CD4-positive, alpha-beta memory T cell (primary cell): Measurements from ENCODE around the gene HACD2. TPM values are rescaled to one million over a fixed set of nuclear protein-coding genes. Genes with fewer than 3 reads are reported as not detected.
A peak's percentile ranks its signal among the peaks of the same experiment; 100 is the strongest.

Experiments
- CTCF ChIA-PET: fragments of 350-600 bp; sonication (Branson Sonifier 250); formaldehyde crosslinking; loops from one replicate; lab custom pipeline; 2021; ENCODE audit warnings: inconsistent platforms; ENCODE audit not compliant: partially characterized antibody; lab: Charles Lee
- POLR2A ChIA-PET: fragments of 350-600 bp; sonication (Branson Sonifier 250); formaldehyde crosslinking; loops from one replicate; lab custom pipeline; 2021; ENCODE audit not compliant: partially characterized antibody; lab: Charles Lee
- DNase-seq, 5 donors: peaks; one replicate each; pipeline versions ENCODE4 v3.0.0 to v3.0.0-alpha.2; 2020 to 2022; ENCODE audit warnings: mixed read lengths in 1 of 5
- H3K27ac ChIP-seq: one replicate; pipeline ENCODE4 v1.7.0; 2013; ENCODE audit warnings: low read depth, low read length
- H3K27me3 ChIP-seq: 2 replicates; pipeline ENCODE4 v1.7.0; 2013; ENCODE audit warnings: mild to moderate bottlenecking, low read length, moderate library complexity; ENCODE audit not compliant: insufficient read depth
- H3K36me3 ChIP-seq: 2 replicates; pipeline ENCODE4 v1.7.0; 2013; ENCODE audit warnings: mild to moderate bottlenecking, low read length, moderate library complexity; ENCODE audit not compliant: insufficient read depth
- H3K4me1 ChIP-seq: 2 replicates; pipeline ENCODE4 v1.7.0; 2013; ENCODE audit warnings: mild to moderate bottlenecking, low read length, moderate library complexity; ENCODE audit not compliant: insufficient read depth
- H3K4me3 ChIP-seq, 2 donors: one replicate each; pipeline ENCODE4 v1.7.0; 2013; ENCODE audit warnings: low read length in 2 of 2, mild to moderate bottlenecking in 1 of 2
- H3K9me3 ChIP-seq, 2 donors: one replicate each; pipeline ENCODE4 v1.7.0; 2013; ENCODE audit warnings: low read length in 2 of 2, control low read depth in 1 of 2; ENCODE audit not compliant: control insufficient read depth in 1 of 2
- H3K27ac Mint-ChIP-seq, 7 donors: one replicate each; pipeline ENCODE4 v1.8.0; 2020 to 2021; ENCODE audit warnings: mixed read lengths in 7 of 7, mild to moderate bottlenecking in 6 of 7, inconsistent platforms in 3 of 7, moderate library complexity in 3 of 7
- H3K27me3 Mint-ChIP-seq, 2 donors: one replicate each; pipeline ENCODE4 v1.8.0; 2020 to 2021; ENCODE audit warnings: mixed read lengths in 2 of 2
- H3K36me3 Mint-ChIP-seq, 2 donors: one replicate each; pipeline ENCODE4 v1.8.0; 2020 to 2021; ENCODE audit warnings: mixed read lengths in 2 of 2, inconsistent platforms in 1 of 2, mild to moderate bottlenecking in 1 of 2
- H3K4me1 Mint-ChIP-seq, 4 donors: one replicate each; pipeline ENCODE4 v1.8.0; 2020 to 2021; ENCODE audit warnings: mixed read lengths in 4 of 4, mild to moderate bottlenecking in 1 of 4
- H3K4me3 Mint-ChIP-seq, 8 donors: one replicate each; pipeline ENCODE4 v1.8.0; 2020 to 2021; ENCODE audit warnings: mixed read lengths in 8 of 8, mild to moderate bottlenecking in 7 of 8, moderate library complexity in 6 of 8, inconsistent platforms in 3 of 8
- H3K9me3 Mint-ChIP-seq, 8 donors: one replicate each; pipeline ENCODE4 v1.8.0; 2020 to 2021; ENCODE audit warnings: mixed read lengths in 8 of 8, mild to moderate bottlenecking in 5 of 8, inconsistent platforms in 3 of 8, moderate library complexity in 1 of 8
- intact Hi-C: fragments of 100-400 bp; cut with micrococcal nuclease; formaldehyde crosslinking; loops from one replicate; pipeline ENCODE4 v1.15.1; 2023
- polyA plus RNA-seq, 2 donors: library from polyadenylated mRNA; unstranded; fragments of 300-500 nt; fragmentation: Illumina TruSeq; gene quantifications; one replicate each; pipeline ENCODE4 v1.2.3, GENCODE V29; 2021
- total RNA-seq, 2 experiments: library from RNA; stranded (reverse); gene quantifications; one replicate each; pipeline ENCODE4 v1.2.3, GENCODE V29; 2021

The HACD2 gene
- total and polyA plus RNA-seq, 4 experiments from 2014 or later: 26.0 to 38.0 (median 28.2) TPM

DNA sequence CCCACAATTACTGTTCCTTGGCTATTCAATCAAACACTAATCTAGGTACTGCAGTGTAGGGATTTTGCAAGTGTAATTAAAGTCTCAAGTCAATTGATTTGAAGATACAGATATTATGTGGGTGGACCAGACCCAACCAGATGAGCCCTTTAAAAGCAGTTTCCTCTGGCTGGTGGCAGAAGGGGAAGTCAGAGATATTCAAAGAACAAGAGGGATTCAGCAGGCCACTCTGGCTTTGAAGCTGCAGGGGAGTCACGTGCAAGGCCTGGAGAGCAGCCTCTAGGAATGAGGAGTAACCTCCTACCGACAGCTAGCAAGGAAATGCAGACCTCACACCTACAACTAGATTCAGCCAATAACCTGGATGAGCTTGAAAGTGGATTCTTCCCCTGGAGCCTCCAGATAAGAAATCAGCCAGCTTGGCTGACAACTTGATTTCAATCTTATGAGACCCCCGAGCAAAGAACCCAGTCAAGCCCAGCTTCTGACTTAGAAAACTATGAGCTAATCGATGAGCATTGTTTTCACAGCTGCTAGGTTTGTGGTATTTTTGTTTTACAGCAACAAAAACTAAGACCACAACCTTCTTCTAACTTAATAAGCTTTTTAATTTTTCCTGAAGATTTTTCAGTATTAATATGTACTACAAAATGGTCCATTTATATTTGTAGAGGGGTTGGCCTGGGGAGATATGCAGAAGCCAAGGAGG is 13.4 kb downstream of the HACD2 start:
- POLR2A ChIA-PET: no interaction called here

DNA sequence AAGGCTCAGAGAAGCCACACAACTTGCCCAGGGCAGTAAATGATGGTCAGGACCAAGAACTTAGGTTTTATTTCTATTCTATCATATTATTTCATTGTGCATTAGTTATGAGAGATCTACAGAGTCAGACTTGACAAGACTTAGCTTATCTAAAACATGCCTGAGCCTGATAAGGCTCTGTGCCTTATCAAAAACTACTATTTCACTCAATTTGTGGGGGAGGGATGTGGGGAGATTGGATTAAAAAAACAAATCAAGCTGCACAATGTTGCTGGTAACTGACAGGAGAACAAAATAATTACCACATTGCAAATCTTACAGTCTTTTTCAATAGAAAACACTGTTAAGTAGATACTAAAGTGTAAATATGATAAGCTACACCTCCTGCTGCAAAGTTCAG is 16.0 kb downstream of the HACD2 start:
- Mint-ChIP-seq H3K9me3 (no peaks in the 10 kb centered on the region), H3K27me3 (no peaks in the 10 kb centered on the region), H3K27ac (no peak overlapping the region), H3K36me3 (peaks cover 12 to 19% of the 10 kb centered on the region in 2 donors), H3K4me3 (no peak overlapping the region), H3K4me1 (peaks cover 0 to 13% (median 8%) of the 10 kb centered on the region in 4 donors)
- no peaks in the 10 kb centered on the region for H3K27me3 ChIP-seq
- POLR2A ChIA-PET: no interaction called here
- H3K36me3 ChIP-seq: no peaks in the 10 kb centered on the region
- intact Hi-C loops: no loop called here
- CTCF ChIA-PET: interaction anchor here (0.5 to 2.5 kb wide), 2 partner anchors 9 to 270 kb away, joined by 3 to 21 read pairs; no protein-coding TSS in a partner anchor
- no peaks in the 10 kb centered on the region for H3K9me3 ChIP-seq
- no peaks in the 10 kb centered on the region for H3K4me1 ChIP-seq
- H3K4me3 ChIP-seq: no peak overlapping the region
- H3K27ac ChIP-seq: no peak overlapping the region
- no peak for DNase-seq

More for the DNA sequence above, 13.4 kb downstream of the HACD2 start:
- peaks cover 7 to 18% of the 10 kb centered on the region in 2 donors for H3K36me3 Mint-ChIP-seq
- DNase-seq: no peak
- Histone ChIP-seq H3K4me3 (no peak overlapping the region), H3K27ac (no peak overlapping the region), H3K9me3 (no peaks in the 10 kb centered on the region), H3K4me1 (no peaks in the 10 kb centered on the region), H3K36me3 (no peaks in the 10 kb centered on the region), H3K27me3 (no peaks in the 10 kb centered on the region)
- H3K9me3 Mint-ChIP-seq: no peaks in the 10 kb centered on the region
- H3K27ac Mint-ChIP-seq: peak overlapping the region in 3 of 7 donors; percentile 35 to 71 (median 47)
- H3K27me3 Mint-ChIP-seq: no peaks in the 10 kb centered on the region
- intact Hi-C loops: no loop called here
- CTCF ChIA-PET: interaction anchor here (1.4 to 2.3 kb wide), 3 partner anchors 9 to 12 kb away, joined by 3 to 17 read pairs (median 5); no protein-coding TSS in a partner anchor
- H3K4me3 Mint-ChIP-seq: no peak overlapping the region
- peaks cover 0 to 11% (median 6%) of the 10 kb centered on the region in 4 donors for H3K4me1 Mint-ChIP-seq

DNA sequence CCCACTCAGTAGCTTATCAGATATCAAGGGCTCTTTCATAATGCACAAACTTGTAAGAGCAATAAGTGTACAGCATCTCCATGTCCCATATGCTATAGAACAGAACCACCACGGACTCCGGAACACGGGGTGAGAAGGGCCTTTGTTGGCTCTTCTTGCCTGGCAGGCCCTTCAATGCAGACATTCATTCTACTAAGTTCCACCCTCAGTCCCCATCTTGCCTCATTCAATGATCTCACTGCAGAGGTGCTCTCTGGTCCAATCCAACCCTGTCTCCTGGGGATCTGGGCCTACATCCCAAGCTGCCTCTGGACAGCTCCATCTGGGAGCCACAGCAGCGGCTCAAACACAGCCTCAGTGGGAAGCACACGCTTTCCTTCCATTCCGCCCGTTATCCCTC is 16.8 kb downstream of the HACD2 start:
- intact Hi-C loops: no loop called here
- no peaks in the 10 kb centered on the region for H3K27me3 ChIP-seq
- DNase-seq: no peak
- Mint-ChIP-seq H3K9me3 (peaks cover 0 to 2% (median 0%) of the 10 kb centered on the region in 8 donors), H3K27me3 (no peaks in the 10 kb centered on the region), H3K4me3 (no peak overlapping the region), H3K4me1 (peaks cover 0 to 16% (median 10%) of the 10 kb centered on the region in 4 donors), H3K36me3 (peaks cover 14 to 18% of the 10 kb centered on the region in 2 donors), H3K27ac (no peak overlapping the region)
- POLR2A ChIA-PET: no interaction called here
- CTCF ChIA-PET: interaction anchor here (1.0 to 2.5 kb wide), 2 partner anchors 8 to 38 kb away, joined by 4 to 21 read pairs; no protein-coding TSS in a partner anchor
- no peaks in the 10 kb centered on the region for H3K36me3 ChIP-seq
- H3K4me1 ChIP-seq: no peaks in the 10 kb centered on the region
- H3K9me3 ChIP-seq: no peaks in the 10 kb centered on the region
- H3K27ac ChIP-seq: no peak overlapping the region
- no peak overlapping the region for H3K4me3 ChIP-seq

DNA sequence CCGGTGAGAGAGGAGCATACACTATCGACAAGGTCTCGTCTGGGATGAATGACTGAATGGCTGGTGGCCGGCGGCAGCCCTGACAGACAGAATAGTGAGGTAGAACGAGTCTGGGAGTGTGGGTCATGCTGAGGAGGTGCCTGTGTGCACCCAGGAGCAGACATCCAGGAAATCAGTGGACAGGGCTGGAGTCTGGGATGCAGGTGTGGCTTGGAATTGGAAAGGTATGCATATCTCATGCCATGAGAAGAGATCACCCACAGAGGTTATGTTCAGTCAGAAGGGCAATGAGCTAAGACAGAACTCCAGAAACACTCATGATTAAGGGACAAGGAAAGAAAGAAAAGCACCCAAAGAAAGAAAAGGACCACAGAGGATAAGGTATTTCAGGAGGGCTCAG is 20.8 kb downstream of the HACD2 start:
- Histone ChIP-seq H3K27me3 (no peaks in the 10 kb centered on the region), H3K4me3 (no peak overlapping the region), H3K27ac (no peak overlapping the region), H3K4me1 (no peaks in the 10 kb centered on the region), H3K9me3 (no peaks in the 10 kb centered on the region), H3K36me3 (no peaks in the 10 kb centered on the region)
- ChIA-PET CTCF (interaction anchor here (0.9 kb wide), 1 partner anchor 115 kb away, joined by 3 read pairs; the partner anchor contains the start of gene ADCY5), POLR2A (no interaction called here)
- no peaks in the 10 kb centered on the region for H3K27me3 Mint-ChIP-seq
- H3K36me3 Mint-ChIP-seq: peaks cover 14 to 15% of the 10 kb centered on the region in 2 donors
- intact Hi-C loops: no loop called here
- peaks cover 0 to 2% (median 0%) of the 10 kb centered on the region in 8 donors for H3K9me3 Mint-ChIP-seq
- H3K4me3 Mint-ChIP-seq: no peak overlapping the region
- peak overlapping the region in 3 of 7 donors; percentile 19 to 58 (median 41) for H3K27ac Mint-ChIP-seq
- H3K4me1 Mint-ChIP-seq: peaks cover 3 to 12% (median 8%) of the 10 kb centered on the region in 4 donors
- no peak for DNase-seq

DNA sequence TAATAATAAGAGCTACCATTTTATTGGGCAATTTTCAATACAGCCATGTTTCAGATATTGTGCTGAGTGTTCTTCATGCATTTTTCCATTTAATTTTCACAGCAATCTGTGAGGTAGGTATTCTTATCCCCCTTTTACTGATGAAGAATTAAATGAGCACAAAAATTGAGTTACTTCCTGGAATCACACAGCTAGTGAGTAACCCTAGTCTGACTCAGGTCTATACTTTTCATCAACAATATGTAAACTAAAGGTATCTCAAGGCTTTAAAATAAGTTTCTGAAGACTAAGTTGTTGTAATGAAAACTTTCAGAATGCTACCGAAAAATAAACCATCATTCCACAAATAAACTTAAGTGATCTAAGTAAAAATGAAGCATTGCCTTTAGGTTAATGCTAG is 22.3 kb downstream of the HACD2 start:
- DNase-seq: no peak
- Histone ChIP-seq H3K4me3 (no peak overlapping the region), H3K27ac (no peak overlapping the region), H3K36me3 (no peaks in the 10 kb centered on the region), H3K9me3 (no peaks in the 10 kb centered on the region), H3K4me1 (no peaks in the 10 kb centered on the region), H3K27me3 (no peaks in the 10 kb centered on the region)
- peaks cover 7 to 14% of the 10 kb centered on the region in 2 donors for H3K36me3 Mint-ChIP-seq
- intact Hi-C loops: no loop called here
- ChIA-PET POLR2A (no interaction called here), CTCF (interaction anchor here (0.8 to 6.8 kb wide), 5 partner anchors 8 to 232 kb away, joined by 3 to 137 read pairs (median 5); no protein-coding TSS in a partner anchor)
- peak overlapping the region in 1 of 7 donors; percentile 29 for H3K27ac Mint-ChIP-seq
- no peak overlapping the region for H3K4me3 Mint-ChIP-seq
- H3K9me3 Mint-ChIP-seq: peaks cover 0 to 2% (median 0%) of the 10 kb centered on the region in 8 donors
- H3K27me3 Mint-ChIP-seq: no peaks in the 10 kb centered on the region
- peaks cover 5 to 11% (median 9%) of the 10 kb centered on the region in 4 donors for H3K4me1 Mint-ChIP-seq

DNA sequence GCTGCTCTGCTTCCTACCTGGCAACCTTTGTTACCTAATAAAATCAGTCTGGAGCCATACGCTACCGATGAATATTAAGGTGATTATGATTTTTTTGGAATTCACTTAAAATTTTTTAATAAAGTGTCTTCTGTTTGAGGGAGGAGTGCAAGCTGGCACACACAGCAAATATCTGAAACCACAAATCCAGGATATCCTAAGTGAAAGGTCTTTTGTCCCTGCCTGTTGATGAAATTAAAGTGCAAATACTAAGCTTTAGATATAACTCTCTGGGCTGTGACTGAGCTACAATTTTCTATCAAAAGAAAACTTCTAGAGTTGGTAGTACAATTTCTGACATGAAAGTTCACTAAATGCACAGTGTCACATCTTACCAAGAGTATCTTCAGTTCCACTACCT is 23.7 kb downstream of the HACD2 start:
- Histone ChIP-seq H3K4me3 (no peak overlapping the region), H3K27ac (no peak overlapping the region), H3K36me3 (no peaks in the 10 kb centered on the region), H3K9me3 (no peaks in the 10 kb centered on the region), H3K4me1 (no peaks in the 10 kb centered on the region), H3K27me3 (no peaks in the 10 kb centered on the region)
- peaks cover 13 to 19% of the 10 kb centered on the region in 2 donors for H3K36me3 Mint-ChIP-seq
- intact Hi-C loops: no loop called here
- CTCF ChIA-PET: interaction anchor here (0.5 to 6.8 kb wide), 9 partner anchors 12 to 1302 kb away, joined by 3 to 137 read pairs (median 5); partner anchors contain the start of gene ADCY5
- POLR2A ChIA-PET: no interaction called here
- peak overlapping the region in 1 of 7 donors; percentile 13 for H3K27ac Mint-ChIP-seq
- H3K27me3 Mint-ChIP-seq: no peaks in the 10 kb centered on the region
- no peak for DNase-seq
- H3K4me1 Mint-ChIP-seq: peaks cover 5 to 12% (median 10%) of the 10 kb centered on the region in 4 donors
- no peak overlapping the region for H3K4me3 Mint-ChIP-seq
- H3K9me3 Mint-ChIP-seq: peaks cover 0 to 3% (median 0%) of the 10 kb centered on the region in 8 donors
